Ecto neural progenitor cell (in vitro differentiated cells): ENCODE measurements around the gene DBN1.

ENCODE experiments used
- DNase-seq: peaks from one replicate; pipeline ENCODE4 v3.0.0-alpha.2; 2018; ENCODE audit warnings: low spot score

Gene DBN1

DNA sequence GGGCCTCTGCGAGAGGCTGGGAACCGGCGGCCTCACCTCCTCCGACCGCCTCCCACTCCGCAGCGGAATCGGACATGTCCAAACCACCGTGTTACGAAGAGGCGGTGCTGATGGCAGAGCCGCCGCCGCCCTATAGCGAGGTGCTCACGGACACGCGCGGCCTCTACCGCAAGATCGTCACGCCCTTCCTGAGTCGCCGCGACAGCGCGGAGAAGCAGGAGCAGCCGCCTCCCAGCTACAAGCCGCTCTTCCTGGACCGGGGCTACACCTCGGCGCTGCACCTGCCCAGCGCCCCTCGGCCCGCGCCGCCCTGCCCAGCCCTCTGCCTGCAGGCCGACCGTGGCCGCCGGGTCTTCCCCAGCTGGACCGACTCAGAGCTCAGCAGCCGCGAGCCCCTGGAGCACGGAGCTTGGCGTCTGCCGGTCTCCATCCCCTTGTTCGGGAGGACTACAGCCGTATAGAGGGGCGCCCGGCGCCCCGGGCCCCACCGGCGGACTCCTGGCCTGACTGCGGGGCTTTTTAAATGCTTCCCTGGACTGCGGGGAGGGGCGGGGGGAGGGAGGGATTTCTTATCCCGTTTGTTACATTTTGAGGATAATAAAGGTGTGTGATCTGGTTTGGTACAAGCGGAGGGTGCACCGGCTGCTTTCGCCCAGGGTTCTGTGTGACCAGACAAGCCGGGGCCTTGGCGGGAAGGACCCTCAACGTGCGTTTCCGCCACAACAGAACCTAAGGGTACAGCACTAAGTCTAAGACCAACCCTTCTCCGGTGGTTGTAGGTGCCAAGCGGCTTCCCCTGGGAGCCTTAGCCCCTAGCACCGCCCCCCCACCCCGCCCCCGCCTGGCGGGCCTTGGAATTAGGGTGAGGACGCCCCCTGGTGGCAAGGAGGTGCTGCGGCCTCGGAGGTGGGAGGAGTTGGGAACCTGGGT lies 17.5 kb downstream of the DBN1 start:
- DNase-seq, result peak; percentile 97

- DNase-seq, result peak; percentile 94
Measured at GRCh38 chr5:177455036-177455660, 18.3 kb downstream of the DBN1 start.

- peak; percentile 95 for DNase-seq
Measured at GRCh38 chr5:177454397-177455035, 18.9 kb downstream of the DBN1 start.

DNA sequence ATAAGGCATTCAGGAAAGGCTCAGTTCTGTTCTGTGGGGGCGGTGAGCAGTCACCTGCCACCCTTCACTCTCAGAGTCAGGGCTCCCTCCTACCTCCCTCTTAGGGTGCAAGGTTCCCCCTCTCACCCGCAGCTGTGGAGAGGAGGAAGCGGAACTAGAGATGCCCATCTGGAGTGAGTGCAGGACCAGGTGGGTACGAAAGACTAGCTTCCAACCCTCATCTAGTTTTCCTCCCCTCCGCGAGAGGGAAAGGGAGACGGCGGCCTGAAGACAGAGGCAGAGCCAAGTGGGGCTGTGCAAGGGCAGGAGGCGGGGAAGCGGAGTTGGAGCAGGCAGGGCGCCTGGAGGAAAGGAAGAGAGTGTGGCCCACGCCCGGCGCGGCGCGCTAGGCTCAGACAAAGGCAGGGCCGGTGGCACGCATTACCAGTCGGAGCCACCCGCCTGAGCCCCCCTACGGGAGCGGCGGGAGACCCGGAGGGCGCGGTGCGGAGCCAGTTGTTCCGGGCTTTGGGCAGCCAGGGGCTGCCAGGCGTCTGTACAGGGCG lies 19.5 kb downstream of the DBN1 start:
- no peak for DNase-seq

DNA sequence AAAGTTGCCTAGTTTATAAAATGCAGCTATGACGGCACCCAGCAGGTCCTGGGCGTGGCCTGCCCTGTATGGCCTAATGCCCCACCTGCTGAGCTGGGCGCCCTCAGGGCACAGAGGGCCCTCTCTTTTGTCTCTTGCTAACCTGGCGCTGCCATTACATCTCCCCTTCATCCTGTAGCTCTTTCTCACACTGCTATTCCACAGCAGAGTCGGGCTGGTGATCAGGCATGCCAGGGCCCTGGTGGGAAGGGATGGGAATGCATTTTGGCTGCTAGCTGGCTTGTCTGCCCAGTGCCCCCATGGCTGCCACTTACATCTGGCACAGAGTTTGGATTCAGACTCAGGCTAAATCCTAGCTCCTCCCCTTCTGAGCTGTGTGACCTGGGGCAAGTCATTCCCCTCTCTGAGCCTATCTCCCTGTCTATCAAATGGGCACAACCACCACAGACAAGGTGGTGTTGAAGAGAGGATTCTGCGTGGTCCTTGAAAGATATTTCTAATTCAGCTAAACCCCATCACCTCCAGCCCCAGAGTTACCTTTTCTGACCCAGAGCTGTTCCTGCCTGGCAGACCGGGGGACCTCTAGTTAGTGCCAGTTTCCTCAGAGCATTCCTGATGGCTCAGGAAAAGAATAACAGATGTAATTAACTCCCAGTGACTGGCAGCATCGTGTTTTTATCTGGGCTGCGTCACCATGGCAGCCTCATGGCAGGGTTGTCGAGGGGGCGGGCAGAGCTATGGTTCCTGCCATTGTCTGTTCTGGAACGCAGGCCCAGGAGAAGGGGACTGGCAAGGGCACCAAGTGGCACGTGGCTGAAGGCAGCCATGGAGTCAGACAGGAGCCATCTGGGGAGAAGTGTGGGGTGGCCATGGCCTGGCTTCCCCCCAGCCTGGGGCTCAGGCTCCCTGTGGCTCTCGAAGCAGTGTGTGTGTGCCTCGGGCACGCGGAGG lies 20.5 kb downstream of the DBN1 start:
- no peak for DNase-seq

DNA sequence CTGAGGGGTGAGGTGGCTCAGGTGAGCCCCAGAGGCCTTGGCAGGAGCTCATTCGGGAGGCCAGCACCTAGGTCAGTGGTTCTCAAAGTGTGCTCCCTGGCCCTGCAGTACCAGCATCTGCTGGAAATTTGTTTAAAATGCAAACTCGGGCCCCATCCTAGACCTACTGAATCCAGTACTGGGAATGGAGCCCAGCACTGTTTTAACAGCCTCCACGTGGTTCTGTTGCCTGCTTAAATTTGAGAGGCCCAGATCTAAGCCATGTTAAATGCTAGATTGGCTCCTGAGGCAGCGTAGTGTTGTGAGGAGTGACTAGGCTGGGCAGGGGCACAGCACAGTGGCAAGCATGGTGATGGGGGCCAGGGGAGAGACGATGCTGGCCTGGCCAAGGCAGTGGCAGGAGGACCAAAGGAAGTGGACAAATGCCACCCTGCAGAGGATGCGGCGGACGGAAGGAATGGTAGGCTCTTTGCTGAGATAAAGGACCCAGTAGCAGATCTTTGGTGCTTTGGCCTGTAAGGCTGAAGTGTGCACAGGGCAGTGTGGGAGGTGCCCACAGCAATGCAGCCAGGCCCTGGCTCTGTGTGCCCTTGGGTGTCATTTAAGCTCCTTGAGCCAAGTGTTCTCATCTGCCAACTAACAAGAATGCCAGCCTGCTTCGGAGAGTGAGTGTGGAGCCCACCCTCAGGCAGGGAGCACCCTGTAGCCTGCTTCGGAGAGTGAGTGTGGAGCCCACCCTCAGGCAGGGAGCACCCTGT lies 22.6 kb downstream of the DBN1 start:
- DNase-seq, result no peak

GRCh38 chr5:177449140-177450061 lies 24.0 kb downstream of the DBN1 start:
- no peak for DNase-seq

DNA sequence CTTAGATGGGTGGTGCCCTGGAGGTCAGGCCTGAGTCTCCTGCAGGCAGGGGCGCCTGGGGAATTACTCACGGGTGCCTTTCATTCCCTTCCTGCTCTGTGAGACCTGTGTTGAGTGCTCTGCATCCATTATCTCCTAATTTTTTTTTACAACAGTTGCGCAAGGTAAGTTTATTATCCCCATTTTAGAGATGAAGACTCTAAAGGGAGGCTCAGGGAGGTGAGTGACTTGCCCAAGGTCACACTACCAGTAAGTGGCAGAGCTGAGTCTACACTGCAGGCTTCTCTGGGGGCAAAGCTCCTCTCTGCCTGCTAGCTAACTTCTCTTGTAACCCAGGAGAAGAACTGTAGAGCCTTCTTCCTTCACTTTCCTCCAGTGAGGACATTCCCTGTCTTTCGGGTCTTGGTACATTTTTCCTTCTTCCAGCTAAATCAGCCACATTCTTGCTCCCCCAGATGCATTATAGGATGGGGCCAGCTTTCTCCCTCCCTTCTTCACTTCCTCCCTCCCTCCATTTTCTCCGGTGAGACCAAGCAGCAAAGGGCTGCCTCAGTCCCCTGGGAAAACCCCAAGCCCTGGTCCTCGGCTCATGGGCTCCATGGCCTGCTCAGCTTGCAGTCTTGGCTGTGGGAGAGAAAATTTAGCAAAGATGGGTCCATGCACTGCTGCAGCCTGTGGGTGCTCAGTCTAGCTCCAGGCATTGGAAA lies 25.0 kb downstream of the DBN1 start:
- no peak for DNase-seq

DNA sequence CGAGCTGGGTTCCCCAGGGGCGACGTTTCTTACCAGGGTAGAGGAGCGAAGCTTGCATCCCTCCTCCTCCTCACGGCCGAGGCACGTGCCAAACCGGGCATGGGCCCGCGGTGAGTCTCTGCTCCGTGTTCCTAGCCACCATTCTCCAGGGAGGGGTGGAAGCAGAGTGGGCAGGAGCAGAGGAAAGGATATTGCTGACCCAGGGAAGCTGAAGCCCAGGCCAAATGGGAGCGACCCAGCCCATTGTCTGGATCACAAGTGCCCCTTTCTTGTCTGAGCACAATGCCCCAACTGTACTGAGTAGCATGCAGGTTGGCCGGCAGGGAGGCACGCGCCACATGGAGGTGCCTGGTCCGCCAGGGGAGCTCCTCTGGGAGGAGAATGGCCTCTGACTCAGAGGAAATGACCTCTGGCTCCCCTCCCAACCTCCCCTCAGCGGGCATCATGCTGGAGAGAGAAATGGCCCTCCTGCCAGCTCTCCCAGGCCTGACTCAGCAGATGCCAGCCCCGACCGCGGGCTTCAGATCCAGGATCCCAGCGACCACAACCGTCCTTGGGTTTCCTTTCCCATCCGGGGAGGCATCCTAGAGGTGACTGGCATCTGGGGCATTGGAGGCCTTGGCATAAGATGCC lies 25.7 kb downstream of the DBN1 start:
- DNase-seq, result peak; percentile 78

- peak; percentile 90 for DNase-seq
Measured at GRCh38 chr5:177447066-177447610, 26.3 kb downstream of the DBN1 start.

DNA sequence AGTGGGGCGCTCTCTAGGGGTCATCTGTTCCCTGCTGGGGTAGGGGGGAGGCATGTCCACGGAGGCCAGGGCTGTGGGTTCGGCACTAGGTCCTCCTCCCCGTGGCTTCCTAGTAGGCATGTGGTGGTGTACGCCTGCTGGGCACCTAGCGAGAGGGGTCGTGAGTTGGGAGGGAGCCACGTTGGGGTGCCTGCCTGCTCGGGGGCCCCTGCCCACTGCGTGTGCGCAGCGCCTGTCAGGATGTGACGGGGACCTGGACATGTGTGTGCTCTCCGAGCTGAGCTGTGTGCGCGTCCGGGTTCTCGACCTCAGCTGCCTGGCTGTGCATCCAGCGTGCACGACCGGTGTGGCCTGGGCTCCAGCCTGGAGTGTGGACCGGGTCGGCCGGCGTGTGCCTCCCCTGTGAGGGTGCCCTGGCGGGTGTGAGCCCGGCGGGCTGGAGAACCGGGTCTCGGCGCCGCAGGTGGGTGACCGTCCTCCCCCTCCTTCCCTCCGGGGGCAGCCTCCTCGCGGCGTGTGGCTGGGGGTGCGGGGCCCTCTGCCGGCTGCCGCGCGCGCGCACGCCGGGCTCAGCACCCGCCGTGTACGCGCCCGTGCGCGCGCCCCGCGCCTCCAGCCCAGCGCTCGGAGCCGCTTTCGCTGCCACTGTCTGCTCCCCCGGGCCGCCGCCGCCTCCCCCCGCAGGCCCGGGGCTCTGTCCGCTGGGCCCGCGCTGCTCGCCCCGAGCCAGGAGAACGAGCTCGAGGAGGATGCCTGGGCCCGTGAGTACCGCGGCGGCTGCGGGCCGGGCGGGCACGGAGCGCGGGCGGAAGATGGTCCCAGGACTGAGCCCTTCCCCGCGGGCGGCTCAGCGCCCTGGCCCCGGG lies 27.0 kb downstream of the DBN1 start, which contains the start of gene PRR7:
Gene PRR7 (plus strand): TSS at position 615 of the 866 bp plus-strand sequence. CDS start 8,254 bp downstream, outside the sequence.
- DNase-seq, result peak; percentile 84

- DNase-seq, result no peak
Measured at GRCh38 chr5:177445917-177446199, 27.6 kb downstream of the DBN1 start.

DNA sequence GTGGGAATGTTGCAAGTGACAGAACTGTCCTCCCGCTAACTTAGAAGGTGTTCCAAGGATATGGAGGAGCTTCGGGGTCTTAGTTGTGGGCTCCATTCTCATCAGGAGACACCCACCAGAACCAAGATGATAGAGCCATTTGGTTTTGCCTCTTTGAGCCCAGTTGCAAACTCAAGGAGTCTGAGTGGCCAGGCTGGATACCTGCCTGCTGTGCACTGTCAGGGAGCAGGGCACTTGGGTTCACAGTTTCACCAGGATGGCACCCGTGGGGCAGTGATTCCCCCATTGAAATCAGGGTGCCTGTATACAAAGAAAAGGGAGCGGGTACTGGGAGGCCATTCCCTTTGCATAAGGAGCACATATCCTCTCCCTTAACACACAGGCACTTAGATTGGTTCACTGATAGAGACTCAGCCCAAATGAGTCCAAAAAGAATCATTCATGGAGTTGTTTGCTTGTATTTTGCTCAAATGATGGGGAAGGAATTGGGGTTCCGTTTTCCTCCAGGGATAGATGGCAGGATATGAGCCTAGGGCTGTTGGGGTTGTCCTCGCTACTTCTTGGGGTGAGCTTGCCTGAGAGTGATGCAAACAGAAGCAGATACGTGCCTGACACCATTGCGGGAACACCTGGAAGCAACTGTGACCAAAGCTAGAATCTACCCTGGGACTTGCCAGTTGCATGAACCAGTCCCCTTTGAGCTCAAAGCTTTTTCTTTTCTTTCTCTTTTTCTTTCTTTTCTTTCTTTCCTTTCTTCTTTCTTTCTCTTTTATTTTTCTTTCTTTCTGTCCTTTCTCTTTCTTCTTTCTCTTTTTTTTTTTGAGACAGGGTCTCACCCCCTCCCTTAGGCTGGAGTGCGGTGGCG lies 28.1 kb downstream of the DBN1 start:
- DNase-seq, result no peak

DNA sequence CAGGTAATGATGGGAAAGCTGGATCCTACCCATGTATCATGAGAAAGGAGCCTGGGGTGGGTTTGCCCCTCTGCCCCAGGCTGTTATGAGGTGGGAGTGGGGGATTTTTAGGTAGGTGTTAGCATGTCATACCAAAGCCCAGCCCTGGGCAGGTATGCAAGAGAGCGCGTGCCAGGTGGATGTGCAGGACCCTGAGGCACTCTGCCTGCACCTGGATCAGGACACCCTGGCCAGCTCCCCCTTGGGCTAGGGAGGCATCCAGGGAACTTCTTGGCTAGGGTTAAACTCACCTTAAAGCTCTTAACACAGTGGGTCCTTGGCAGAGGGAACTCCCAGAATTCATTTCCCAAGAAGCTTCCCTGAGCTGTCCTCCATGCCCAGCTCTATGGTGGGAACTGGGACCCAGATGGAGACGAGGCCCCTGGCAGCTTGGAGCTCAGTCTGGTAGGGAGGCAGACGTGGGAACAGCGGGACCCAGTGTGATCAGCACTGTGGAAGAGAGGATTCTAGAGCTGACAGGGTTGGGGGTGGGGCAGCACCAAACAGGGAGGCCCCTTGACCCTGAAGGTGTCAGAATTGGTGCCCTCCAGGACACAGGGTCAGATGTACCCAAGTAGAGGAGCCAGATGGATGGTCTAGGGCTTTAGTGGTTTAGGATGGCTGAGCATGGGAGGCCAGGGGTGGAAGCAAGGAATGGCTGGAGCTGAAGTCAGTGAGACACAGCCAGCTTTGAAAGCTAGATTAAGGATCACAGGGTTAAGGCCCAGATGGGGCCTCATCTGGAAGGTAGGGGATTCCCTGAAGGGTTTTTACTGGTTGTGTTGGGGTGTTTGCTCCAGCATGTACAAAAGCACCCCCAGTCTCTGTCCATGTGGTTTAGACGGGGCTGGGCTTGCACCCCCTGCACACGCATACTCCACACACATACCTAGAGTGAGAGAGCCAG lies 29.1 kb downstream of the DBN1 start:
- no peak for DNase-seq
